BLaER1 (cell line): ENCODE results near the gene GPC6.

Source experiments
- H3K27ac ChIP-seq: shearing (Covaris generic); formaldehyde crosslinking; 2 replicates; pipeline ENCODE4 v1.8.1; 2022
- H3K27me3 ChIP-seq: shearing (Covaris generic); formaldehyde crosslinking; 2 replicates; pipeline ENCODE4 v1.8.1; 2022
- H3K36me3 ChIP-seq: shearing (Covaris generic); formaldehyde crosslinking; 2 replicates; pipeline ENCODE4 v1.8.1; 2022
- H3K4me1 ChIP-seq: shearing (Covaris generic); formaldehyde crosslinking; 2 replicates; pipeline ENCODE4 v1.8.1; 2022
- H3K4me2 ChIP-seq: shearing (Covaris generic); formaldehyde crosslinking; 2 replicates; pipeline ENCODE4 v1.8.1; 2022
- H3K4me3 ChIP-seq: shearing (Covaris generic); formaldehyde crosslinking; 2 replicates; pipeline ENCODE4 v1.8.1; 2022
- H3K9ac ChIP-seq: shearing (Covaris generic); formaldehyde crosslinking; 2 replicates; pipeline ENCODE4 v1.8.1; 2022
- H3K9me3 ChIP-seq: shearing (Covaris generic); formaldehyde crosslinking; 2 replicates; pipeline ENCODE4 v1.8.1; 2022
- H4K20me1 ChIP-seq: shearing (Covaris generic); formaldehyde crosslinking; 2 replicates; pipeline ENCODE4 v1.8.1; 2022
- Cebpa-rat ChIP-seq: shearing (Covaris generic); IDR thresholded peaks from 2 replicates; pipeline ENCODE4 v1.8.1; 2022

The GPC6 gene

DNA sequence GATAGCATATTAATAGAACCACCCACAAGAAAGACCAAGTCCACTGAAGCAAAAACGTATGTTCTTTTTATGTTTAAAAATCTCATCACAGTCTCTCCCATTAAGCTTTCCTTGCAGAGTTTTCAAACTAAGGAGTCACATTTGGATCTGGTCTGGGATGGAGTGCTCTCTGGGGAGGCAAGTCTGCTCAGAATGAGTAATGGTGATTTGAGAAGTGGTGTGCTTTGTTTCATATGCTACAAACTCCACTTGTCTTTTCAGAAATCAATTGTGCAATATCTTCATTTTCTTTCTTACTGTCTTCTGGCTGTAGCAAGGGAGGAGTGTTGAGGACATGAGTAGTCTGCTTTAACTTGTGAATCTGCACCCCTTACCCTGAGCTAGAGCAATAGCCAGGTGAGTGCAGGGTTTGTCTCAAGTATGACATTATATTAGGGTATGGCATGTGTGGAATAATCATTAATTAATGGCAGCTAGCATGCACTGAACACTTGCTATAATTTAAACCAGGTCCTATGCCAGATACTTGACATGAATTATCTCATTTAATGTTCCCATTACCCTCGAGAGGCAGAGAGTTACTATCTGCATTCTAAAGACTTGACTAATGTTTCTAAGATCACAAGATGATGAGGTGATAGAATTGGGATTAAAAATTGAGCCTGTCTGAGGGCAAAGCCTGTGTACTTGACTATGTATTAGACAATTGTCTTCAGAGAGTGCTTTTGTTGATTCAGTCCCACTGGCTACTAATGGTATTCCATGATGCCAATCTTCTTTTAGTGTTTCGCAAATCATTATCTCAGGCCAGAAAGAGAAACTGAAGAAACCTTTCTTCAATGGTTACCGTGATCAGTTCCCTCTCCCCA is 171.8 kb downstream of the GPC6 start:
- Histone ChIP-seq H3K4me2 (peak overlapping the region; percentile 12; the same call in 1 of the 2 replicates), H3K9ac (no peak overlapping the region), H3K27ac (no peak overlapping the region), H3K4me3 (no peak overlapping the region), H3K9me3 (no peaks in the 10 kb centered on the region), H4K20me1 (no peaks in the 10 kb centered on the region), H3K27me3 (no peaks in the 10 kb centered on the region), H3K36me3 (no peaks in the 10 kb centered on the region), H3K4me1 (no peaks in the 10 kb centered on the region)
- TF ChIP-seq Cebpa-rat, result no peak

DNA sequence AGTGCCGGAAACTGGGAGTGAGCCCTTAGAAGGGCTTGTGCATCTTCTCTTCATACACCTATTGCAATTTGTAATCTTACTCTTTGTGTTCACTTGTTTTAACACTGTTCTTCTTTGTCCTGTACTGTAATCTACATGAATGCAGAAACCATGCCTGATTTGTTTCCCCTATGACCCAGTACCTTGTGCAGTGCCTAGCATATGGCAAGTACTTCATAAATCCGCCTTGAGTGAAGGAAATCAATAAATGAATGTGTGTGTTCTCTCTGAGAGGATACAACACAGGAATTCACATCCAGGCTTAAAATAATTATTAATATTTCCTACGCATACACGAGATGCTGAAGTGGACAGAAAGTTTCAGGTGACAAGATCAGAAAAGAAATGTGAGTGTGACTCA is 172.6 kb downstream of the GPC6 start:
- no peaks in the 10 kb centered on the region for H3K36me3 ChIP-seq
- TF ChIP-seq Cebpa-rat, result no peak
- H3K27me3 ChIP-seq, result no peaks in the 10 kb centered on the region
- H3K4me3 ChIP-seq, result no peak overlapping the region
- H3K27ac ChIP-seq, result no peak overlapping the region
- H3K4me2 ChIP-seq, result no peak overlapping the region
- H3K9me3 ChIP-seq, result no peaks in the 10 kb centered on the region
- no peak overlapping the region for H3K9ac ChIP-seq
- H4K20me1 ChIP-seq, result no peaks in the 10 kb centered on the region
- H3K4me1 ChIP-seq, result no peaks in the 10 kb centered on the region

DNA sequence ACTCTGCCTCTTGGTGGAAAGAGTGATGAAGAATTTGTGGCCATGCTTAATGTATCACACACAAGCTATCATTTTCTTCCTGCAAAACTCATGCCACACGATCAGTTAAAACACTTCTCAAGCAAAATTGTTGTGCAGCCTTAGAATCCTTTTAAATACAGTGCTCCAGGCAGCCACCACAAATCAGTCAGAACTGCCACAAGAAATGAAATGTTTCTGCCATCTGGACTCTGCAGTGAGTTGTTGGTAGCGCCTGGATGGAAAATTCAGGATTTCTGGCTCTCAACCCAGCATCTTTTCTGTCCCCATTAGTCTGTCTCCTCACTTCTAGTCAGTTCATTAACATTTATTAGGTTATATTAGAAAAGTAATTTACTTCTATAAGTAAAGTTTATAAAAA is 179.5 kb downstream of the GPC6 start:
- H3K27ac ChIP-seq, result no peak overlapping the region
- no peaks in the 10 kb centered on the region for H3K27me3 ChIP-seq
- no peak overlapping the region for H3K4me2 ChIP-seq
- no peaks in the 10 kb centered on the region for H3K36me3 ChIP-seq
- H3K4me1 ChIP-seq, result no peaks in the 10 kb centered on the region
- H3K4me3 ChIP-seq, result no peak overlapping the region
- TF ChIP-seq Cebpa-rat, result no peak
- H4K20me1 ChIP-seq, result no peaks in the 10 kb centered on the region
- no peaks in the 10 kb centered on the region for H3K9me3 ChIP-seq
- no peak overlapping the region for H3K9ac ChIP-seq

DNA sequence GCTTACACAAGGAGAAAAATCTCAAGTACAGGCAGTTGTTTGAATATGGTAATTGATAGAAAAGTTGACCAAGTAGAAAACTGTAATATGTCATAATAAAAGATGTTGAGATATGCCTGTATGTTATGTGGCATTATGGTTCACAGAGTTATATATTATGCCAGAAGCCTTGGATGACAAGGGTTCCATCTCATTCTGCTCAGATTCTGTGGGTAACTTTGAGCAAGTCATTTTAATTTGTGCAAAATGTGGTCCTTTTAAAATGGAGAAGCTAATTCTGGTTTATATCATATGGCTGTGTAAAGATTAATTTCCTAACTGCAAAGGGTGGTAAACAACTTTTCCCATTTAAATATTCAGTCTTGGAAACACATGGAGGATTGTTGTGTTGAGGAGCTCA is 180.9 kb downstream of the GPC6 start:
- H3K27ac ChIP-seq, result no peak overlapping the region
- no peak overlapping the region for H3K4me2 ChIP-seq
- H3K9ac ChIP-seq, result no peak overlapping the region
- TF ChIP-seq Cebpa-rat, result no peak
- H4K20me1 ChIP-seq, result no peaks in the 10 kb centered on the region
- H3K4me1 ChIP-seq, result no peaks in the 10 kb centered on the region
- H3K36me3 ChIP-seq, result no peaks in the 10 kb centered on the region
- no peak overlapping the region for H3K4me3 ChIP-seq
- no peaks in the 10 kb centered on the region for H3K9me3 ChIP-seq
- H3K27me3 ChIP-seq, result no peaks in the 10 kb centered on the region

DNA sequence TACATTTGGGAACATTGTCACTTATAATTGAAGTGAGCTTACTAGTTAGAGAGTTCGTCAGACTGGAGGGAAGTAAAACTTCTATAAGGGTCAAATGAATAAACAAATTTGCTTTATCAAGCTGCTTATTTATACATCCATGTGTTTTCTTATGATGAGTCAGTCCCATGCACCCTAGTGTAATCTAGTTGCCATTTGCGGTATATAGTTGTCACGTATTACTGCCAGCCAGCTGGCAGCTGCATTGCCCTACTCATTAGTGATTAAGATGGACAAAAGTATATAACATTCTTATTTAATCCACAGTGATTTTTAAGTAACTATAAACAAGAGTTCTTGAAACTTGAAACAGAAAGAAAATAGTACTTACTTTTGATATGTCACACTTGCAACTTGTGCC is 182.4 kb downstream of the GPC6 start:
- H3K9ac ChIP-seq, result no peak overlapping the region
- H3K4me3 ChIP-seq, result no peak overlapping the region
- TF ChIP-seq Cebpa-rat, result no peak

DNA sequence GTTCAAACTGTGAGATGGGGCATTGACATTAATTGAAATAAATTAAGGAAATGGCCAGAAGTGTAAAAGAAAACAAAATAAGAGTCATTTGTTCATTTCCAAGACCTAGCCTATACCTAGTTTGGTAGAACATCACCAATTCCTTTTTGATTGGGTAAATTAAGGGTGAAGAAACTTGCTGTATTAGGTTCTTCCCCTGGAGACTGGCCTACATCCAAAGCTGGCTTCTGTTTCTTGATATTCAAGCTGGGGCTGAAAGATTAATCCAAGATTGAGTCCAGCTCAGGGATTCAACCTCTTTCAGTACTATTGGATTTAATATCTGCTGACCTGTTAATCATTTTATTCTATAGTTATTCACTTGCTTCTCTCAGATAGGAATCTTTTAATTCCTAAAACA is 183.2 kb downstream of the GPC6 start:
- Histone ChIP-seq H4K20me1 (no peaks in the 10 kb centered on the region), H3K27ac (no peak overlapping the region), H3K9me3 (no peaks in the 10 kb centered on the region), H3K4me2 (no peak overlapping the region), H3K4me3 (no peak overlapping the region), H3K4me1 (no peaks in the 10 kb centered on the region), H3K9ac (no peak overlapping the region), H3K27me3 (no peaks in the 10 kb centered on the region), H3K36me3 (no peaks in the 10 kb centered on the region)
- no peak for TF ChIP-seq Cebpa-rat

More for the DNA sequence above, 182.4 kb downstream of the GPC6 start:
- Histone ChIP-seq H3K27me3 (no peaks in the 10 kb centered on the region), H4K20me1 (no peaks in the 10 kb centered on the region), H3K4me2 (no peak overlapping the region), H3K9me3 (no peaks in the 10 kb centered on the region), H3K27ac (no peak overlapping the region), H3K4me1 (no peaks in the 10 kb centered on the region), H3K36me3 (no peaks in the 10 kb centered on the region)

DNA sequence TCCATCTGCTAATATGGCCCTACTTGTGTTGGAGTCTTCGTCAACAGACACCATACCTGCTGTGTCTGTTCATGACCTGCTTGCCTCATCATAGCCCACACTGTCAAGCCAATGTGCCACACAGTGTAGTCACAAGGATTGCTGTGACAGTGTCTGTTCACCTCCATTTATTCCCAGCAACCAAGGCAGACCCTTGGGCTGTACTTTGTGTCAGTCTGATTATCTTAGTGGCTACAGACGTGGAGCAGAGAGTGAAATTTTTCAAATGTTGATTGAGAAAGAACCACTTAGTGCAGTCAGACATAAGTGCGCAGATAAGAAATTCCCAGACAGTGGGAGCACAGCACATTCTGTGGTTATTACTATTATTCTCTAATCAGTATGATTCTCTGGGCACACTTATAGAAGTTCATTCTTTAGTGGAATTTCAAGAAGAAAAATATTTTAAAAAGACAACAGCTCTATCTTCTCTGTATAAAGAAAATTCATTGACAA is 184.6 kb downstream of the GPC6 start:
- Histone ChIP-seq H3K9ac (no peak overlapping the region), H4K20me1 (no peaks in the 10 kb centered on the region), H3K27ac (no peak overlapping the region), H3K36me3 (no peaks in the 10 kb centered on the region), H3K4me1 (no peaks in the 10 kb centered on the region), H3K27me3 (no peaks in the 10 kb centered on the region), H3K4me2 (no peak overlapping the region), H3K4me3 (no peak overlapping the region), H3K9me3 (no peaks in the 10 kb centered on the region)
- TF ChIP-seq Cebpa-rat, result no peak

DNA sequence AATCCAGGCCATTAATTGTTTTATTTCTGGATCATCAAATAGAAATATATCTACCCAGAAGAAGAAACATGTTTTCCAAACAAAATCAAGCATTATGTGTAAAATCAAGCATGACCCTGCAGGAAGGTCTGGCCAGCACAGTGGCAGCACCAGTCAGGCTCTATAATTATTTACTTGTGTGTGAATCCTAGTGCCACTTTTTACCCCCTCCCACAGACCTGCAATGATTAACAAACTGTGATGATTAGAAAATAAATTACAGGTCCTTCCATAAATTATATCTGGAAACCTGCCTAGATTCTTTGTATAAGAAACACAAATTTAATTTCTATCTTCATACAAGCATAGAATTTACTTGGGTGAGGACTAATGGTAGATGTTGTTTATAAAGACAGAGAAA is 186.1 kb downstream of the GPC6 start:
- TF ChIP-seq Cebpa-rat, result no peak
- no peak overlapping the region for H3K4me2 ChIP-seq
- H4K20me1 ChIP-seq, result no peaks in the 10 kb centered on the region
- H3K27me3 ChIP-seq, result no peaks in the 10 kb centered on the region
- no peak overlapping the region for H3K4me3 ChIP-seq
- H3K36me3 ChIP-seq, result no peaks in the 10 kb centered on the region
- H3K4me1 ChIP-seq, result no peaks in the 10 kb centered on the region
- no peak overlapping the region for H3K27ac ChIP-seq
- no peak overlapping the region for H3K9ac ChIP-seq
- H3K9me3 ChIP-seq, result no peaks in the 10 kb centered on the region

DNA sequence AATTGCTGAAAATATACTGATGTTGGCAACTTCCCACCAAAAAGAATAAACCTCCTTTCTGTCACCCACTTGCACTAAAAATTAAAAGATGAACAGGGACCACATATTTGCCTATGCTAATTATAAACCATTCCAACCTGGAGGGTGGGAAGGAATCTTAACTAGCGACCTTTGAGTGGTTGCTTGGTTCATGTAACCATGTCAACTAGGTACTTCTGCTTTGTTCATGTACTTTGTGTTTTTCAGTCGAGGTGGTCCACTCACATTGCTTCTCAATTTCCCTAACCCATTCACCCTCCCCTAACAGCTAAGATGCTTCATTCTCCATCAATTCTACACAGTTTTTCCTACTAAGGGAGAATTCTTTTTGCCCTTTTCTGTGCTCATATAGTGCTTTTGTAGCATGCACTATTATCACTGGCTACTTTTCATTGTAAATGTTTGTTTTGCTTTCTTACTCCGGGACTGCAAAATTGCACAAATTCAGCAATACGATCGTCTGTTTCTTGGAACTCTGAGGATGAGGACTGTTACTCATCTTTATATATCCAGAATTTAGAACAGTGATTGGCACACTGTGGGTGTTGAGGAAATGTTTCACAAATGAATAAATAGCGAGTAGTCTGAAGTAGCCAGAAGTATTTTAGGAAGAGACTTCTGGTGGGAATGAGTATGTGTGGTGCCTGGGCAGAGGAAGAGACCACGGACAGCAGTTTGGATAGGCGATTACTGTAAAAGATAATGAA is 187.5 kb downstream of the GPC6 start:
- no peak overlapping the region for H3K9ac ChIP-seq
- H4K20me1 ChIP-seq, result no peaks in the 10 kb centered on the region
- no peak overlapping the region for H3K4me3 ChIP-seq
- H3K9me3 ChIP-seq, result no peaks in the 10 kb centered on the region
- no peak overlapping the region for H3K27ac ChIP-seq
- H3K4me2 ChIP-seq, result no peak overlapping the region
- TF ChIP-seq Cebpa-rat, result no peak
- H3K36me3 ChIP-seq, result no peaks in the 10 kb centered on the region
- H3K4me1 ChIP-seq, result no peaks in the 10 kb centered on the region
- no peaks in the 10 kb centered on the region for H3K27me3 ChIP-seq

DNA sequence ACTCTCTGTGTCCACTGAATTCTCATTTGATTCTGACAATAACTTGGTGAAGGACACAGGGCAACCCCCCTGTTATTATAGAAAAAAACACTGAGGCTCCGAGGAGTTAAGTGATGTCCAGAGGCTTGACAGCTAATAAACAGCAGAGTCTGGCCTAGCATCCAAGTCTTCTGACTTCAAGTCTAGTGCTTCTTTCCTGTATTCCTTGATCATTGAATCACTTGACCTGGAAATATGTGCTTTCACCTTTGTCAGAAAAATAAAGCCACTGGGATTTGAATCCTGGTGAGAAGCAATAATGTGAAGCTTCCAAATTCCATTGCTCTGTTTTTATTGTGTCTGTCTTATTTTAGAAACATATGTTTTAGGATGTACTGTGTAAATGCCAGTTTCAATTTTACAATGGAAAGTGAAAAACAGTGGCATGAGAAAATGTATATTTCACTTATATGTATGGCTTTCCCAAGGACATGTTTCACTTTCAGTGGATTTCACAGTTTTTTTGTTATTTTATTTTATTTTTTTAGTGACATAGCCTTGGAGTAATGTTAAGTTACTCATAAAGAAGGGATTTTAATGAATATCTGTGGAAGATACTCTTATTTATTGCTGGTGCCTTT is 190.2 kb downstream of the GPC6 start:
- TF ChIP-seq Cebpa-rat, result no peak
- no peaks in the 10 kb centered on the region for H3K27me3 ChIP-seq
- no peak overlapping the region for H3K4me3 ChIP-seq
- H3K4me1 ChIP-seq, result no peaks in the 10 kb centered on the region
- no peak overlapping the region for H3K27ac ChIP-seq
- H3K4me2 ChIP-seq, result no peak overlapping the region
- no peaks in the 10 kb centered on the region for H3K36me3 ChIP-seq
- H3K9ac ChIP-seq, result no peak overlapping the region
- no peaks in the 10 kb centered on the region for H4K20me1 ChIP-seq
- H3K9me3 ChIP-seq, result no peaks in the 10 kb centered on the region
